Measurements from ENCODE around the gene MED22.

- TF ChIP-seq CTCF (conservative IDR thresholded peaks at IDR 0.05 in 1 of 2, IDR thresholded peaks at IDR 0.05 in 1 of 2; ENCODE audit: low read depth in 1 of 2, low read length in 2 of 2) (no peak), EZH2 (IDR thresholded peaks at IDR 0.05; ENCODE audit: low read length, missing control alignments) (no peak)
Observed at GRCh38 chr9:133387680-133388079, 39.7 kb upstream of the MED22 start.
